ENCODE data around the gene KERA.
"Not testable (repeated sequence)": the region's sequence is repeated elsewhere in the genome, so short reads cannot be mapped to it uniquely, and the experiment has no call there.

KERA gene

DNA sequence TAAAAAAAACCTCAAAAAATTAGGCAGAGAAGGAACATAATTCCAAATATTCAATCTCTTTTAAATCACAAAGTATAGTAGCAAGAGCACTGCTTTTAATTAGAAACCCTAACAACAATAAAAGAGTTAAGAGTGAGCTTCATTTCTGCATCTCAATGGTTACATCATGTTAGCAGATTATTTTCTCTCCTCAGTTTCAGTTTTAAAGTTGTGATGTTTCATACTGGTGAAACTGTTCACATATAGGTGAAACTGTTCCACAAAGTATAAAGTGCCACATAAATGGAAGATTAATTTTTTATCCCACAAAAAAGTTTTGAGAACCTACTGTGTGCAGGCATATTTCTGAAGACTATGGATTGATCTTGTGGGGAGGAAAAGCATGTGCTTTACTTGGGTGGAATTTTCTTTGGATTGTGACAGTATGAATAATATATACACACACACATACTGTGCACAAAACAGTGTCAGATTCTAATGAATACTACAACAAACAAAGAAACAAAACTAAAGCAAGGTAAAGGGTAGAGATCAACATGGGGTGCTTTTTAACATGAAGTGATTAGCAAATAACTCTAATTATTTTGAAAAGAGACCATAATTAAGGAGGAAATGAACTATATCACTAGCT lies 36.3 kb upstream of the KERA start:
- Histone ChIP-seq H3K9ac (ENCODE audit: low read depth, low read length, poor library complexity, severe bottlenecking) (no peak overlapping the region), H3K27me3 (ENCODE audit: insufficient read depth, low read length, poor library complexity, severe bottlenecking) (no peaks in the 10 kb centered on the region), H3K79me2 (ENCODE audit: insufficient read depth, low read length) (no peaks in the 10 kb centered on the region), H2AFZ (ENCODE audit: low read length) (no peak overlapping the region), H4K20me1 (ENCODE audit: insufficient read depth, low read length, poor library complexity, severe bottlenecking) (no peaks in the 10 kb centered on the region), H3K9me3 (ENCODE audit: insufficient read depth, low read depth, low read length) (peaks cover 4% of the 10 kb centered on the region; the same call in 1 of the 2 replicates), H3F3A (ENCODE audit: low read depth) (no peaks in the 10 kb centered on the region), H3K4me1 (ENCODE audit: insufficient read depth, low read length, poor library complexity, severe bottlenecking) (no peaks in the 10 kb centered on the region), H3K36me3 (ENCODE audit: insufficient read depth, low read length) (no peaks in the 10 kb centered on the region), H3K4me2 (ENCODE audit: low read depth, low read length, poor library complexity, severe bottlenecking) (no peak overlapping the region), H3K9me2 (replicated peaks; ENCODE audit: low read depth, low read length) (no peaks in the 10 kb centered on the region), H3K4me3 (ENCODE audit: low read length, poor library complexity, severe bottlenecking) (no peak overlapping the region)
- TF ChIP-seq, protein P1, sequence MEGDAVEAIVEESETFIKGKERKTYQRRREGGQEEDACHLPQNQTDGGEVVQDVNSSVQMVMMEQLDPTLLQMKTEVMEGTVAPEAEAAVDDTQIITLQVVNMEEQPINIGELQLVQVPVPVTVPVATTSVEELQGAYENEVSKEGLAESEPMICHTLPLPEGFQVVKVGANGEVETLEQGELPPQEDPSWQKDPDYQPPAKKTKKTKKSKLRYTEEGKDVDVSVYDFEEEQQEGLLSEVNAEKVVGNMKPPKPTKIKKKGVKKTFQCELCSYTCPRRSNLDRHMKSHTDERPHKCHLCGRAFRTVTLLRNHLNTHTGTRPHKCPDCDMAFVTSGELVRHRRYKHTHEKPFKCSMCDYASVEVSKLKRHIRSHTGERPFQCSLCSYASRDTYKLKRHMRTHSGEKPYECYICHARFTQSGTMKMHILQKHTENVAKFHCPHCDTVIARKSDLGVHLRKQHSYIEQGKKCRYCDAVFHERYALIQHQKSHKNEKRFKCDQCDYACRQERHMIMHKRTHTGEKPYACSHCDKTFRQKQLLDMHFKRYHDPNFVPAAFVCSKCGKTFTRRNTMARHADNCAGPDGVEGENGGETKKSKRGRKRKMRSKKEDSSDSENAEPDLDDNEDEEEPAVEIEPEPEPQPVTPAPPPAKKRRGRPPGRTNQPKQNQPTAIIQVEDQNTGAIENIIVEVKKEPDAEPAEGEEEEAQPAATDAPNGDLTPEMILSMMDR (conservative IDR thresholded peaks at IDR 0.05; ENCODE audit: low read length) = no peak

DNA sequence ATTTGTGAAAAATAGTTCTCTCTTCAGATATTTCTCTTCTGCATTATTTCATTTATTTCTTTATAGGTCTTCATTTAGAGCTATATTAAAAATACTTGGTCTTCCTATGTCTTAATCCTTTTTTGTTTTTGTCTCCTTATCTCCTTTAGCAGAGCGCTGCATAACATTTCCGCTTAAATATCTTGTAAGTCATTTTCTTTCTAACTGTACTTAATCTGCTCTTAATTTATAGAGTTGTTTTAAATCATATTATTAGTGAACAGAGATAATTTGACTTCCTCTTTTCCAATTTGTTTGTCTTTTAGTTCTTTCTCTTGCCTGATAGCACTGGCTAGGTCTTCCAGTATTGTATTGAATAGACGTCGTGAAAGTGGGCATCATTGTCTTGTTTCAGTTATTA lies 35.5 kb upstream of the KERA start:
- H3K9me3 ChIP-seq (ENCODE audit: insufficient read depth, low read depth, low read length) = peaks cover 6% of the 10 kb centered on the region; the same call in 1 of the 2 replicates
- no peaks in the 10 kb centered on the region for H3K27me3 ChIP-seq (ENCODE audit: insufficient read depth, low read length, poor library complexity, severe bottlenecking)
- H3F3A ChIP-seq (ENCODE audit: low read depth) = no peaks in the 10 kb centered on the region
- H2AFZ ChIP-seq (ENCODE audit: low read length) = no peak overlapping the region
- H3K9ac ChIP-seq (ENCODE audit: low read depth, low read length, poor library complexity, severe bottlenecking) = no peak overlapping the region
- H3K4me3 ChIP-seq (ENCODE audit: low read length, poor library complexity, severe bottlenecking) = no peak overlapping the region
- no peaks in the 10 kb centered on the region for H4K20me1 ChIP-seq (ENCODE audit: insufficient read depth, low read length, poor library complexity, severe bottlenecking)
- no peak overlapping the region for H3K4me2 ChIP-seq (ENCODE audit: low read depth, low read length, poor library complexity, severe bottlenecking)
- H3K9me2 ChIP-seq (replicated peaks; ENCODE audit: low read depth, low read length) = no peaks in the 10 kb centered on the region
- no peaks in the 10 kb centered on the region for H3K4me1 ChIP-seq (ENCODE audit: insufficient read depth, low read length, poor library complexity, severe bottlenecking)
- no peaks in the 10 kb centered on the region for H3K36me3 ChIP-seq (ENCODE audit: insufficient read depth, low read length)
- no peaks in the 10 kb centered on the region for H3K79me2 ChIP-seq (ENCODE audit: insufficient read depth, low read length)
- TF ChIP-seq EZH2phosphoT487 (IDR thresholded peaks at IDR 0.05; ENCODE audit: borderline replicate concordance) = no peak
- TF ChIP-seq, protein P1 (conservative IDR thresholded peaks at IDR 0.05; ENCODE audit: low read length) = no peak

DNA sequence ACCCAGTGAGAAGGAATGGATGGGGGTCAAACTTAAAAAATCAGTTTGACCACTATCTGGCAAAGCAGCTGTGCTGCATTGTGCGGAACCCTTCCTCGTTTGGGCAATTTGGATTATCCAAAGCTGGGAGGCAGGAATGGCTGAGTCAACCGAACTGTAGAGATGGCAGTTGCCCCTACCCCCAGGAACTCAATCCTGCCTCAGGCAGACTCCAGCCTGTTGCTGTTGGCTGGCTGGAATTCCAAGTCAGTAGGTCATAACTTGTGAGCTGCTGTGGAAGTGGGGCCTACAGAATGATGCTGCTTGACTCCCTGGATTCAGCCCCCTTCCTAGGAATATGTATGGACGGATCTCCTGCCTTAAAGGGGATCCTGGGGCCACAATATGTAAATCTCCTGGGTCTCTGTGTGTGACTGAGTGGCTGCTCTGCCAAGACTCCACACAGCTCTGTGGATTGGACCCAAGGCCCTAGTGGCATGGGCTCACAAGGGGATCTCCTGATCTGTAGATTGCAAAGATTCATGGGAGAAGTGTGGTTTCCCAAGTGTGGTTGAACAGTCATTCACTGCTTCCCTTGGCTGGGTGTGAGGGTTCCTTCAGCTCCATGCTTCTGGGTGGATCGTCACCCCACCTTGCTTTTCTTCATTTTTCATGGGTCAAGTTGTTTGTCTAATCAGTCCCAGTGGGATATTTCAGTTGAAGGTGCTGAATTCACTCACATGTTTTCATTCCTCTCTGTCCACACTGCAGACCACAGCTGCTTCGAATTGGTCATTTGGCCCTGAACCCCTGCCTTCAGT lies 34.3 kb upstream of the KERA start:
- Histone ChIP-seq H4K20me1 (ENCODE audit: insufficient read depth, low read length, poor library complexity, severe bottlenecking) (no peaks in the 10 kb centered on the region), H3K9me2 (replicated peaks; ENCODE audit: low read depth, low read length) (no peaks in the 10 kb centered on the region), H3K4me1 (ENCODE audit: insufficient read depth, low read length, poor library complexity, severe bottlenecking) (no peaks in the 10 kb centered on the region), H3K4me3 (ENCODE audit: low read length, poor library complexity, severe bottlenecking) (no peak overlapping the region), H3F3A (ENCODE audit: low read depth) (no peaks in the 10 kb centered on the region), H3K36me3 (ENCODE audit: insufficient read depth, low read length) (no peaks in the 10 kb centered on the region), H3K9ac (ENCODE audit: low read depth, low read length, poor library complexity, severe bottlenecking) (no peak overlapping the region), H3K4me2 (ENCODE audit: low read depth, low read length, poor library complexity, severe bottlenecking) (no peak overlapping the region), H3K27me3 (ENCODE audit: insufficient read depth, low read length, poor library complexity, severe bottlenecking) (no peaks in the 10 kb centered on the region), H3K9me3 (ENCODE audit: insufficient read depth, low read depth, low read length) (peaks cover 6% of the 10 kb centered on the region; the same call in 1 of the 2 replicates), H2AFZ (ENCODE audit: low read length) (no peak overlapping the region), H3K79me2 (ENCODE audit: insufficient read depth, low read length) (no peaks in the 10 kb centered on the region)
- TF ChIP-seq EZH2phosphoT487 (IDR thresholded peaks at IDR 0.05; ENCODE audit: borderline replicate concordance) = no peak
- TF ChIP-seq, protein P1 (conservative IDR thresholded peaks at IDR 0.05; ENCODE audit: low read length) = no peak

DNA sequence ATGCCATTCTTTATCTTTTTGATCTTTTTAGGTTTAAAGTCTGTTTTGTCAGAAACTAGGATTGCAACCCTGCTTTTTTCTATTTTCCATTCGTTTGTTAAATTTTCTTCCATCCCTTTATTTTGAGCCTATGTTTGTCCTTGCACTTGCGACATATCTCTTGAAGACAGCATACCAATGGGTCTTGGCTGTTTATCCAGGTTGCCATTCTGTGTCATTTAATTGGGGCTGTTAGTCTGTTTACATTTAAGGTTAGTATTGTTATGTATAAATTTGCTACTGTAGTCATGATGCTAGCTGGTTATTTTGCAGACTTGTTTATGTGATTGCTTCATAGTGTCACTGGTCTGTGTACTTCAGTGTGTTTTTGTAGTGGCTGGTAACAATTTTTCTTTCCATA lies 32.1 kb upstream of the KERA start:
- H3K4me3 ChIP-seq (ENCODE audit: low read length, poor library complexity, severe bottlenecking); H3K27me3 ChIP-seq (ENCODE audit: insufficient read depth, low read length, poor library complexity, severe bottlenecking); H3K79me2 ChIP-seq (ENCODE audit: insufficient read depth, low read length); H2AFZ ChIP-seq (ENCODE audit: low read length); H4K20me1 ChIP-seq (ENCODE audit: insufficient read depth, low read length, poor library complexity, severe bottlenecking); H3K9me3 ChIP-seq (ENCODE audit: insufficient read depth, low read depth, low read length); H3F3A ChIP-seq (ENCODE audit: low read depth); H3K4me1 ChIP-seq (ENCODE audit: insufficient read depth, low read length, poor library complexity, severe bottlenecking); H3K4me2 ChIP-seq (ENCODE audit: low read depth, low read length, poor library complexity, severe bottlenecking); H3K9me2 ChIP-seq (replicated peaks; ENCODE audit: low read depth, low read length); H3K9ac ChIP-seq (ENCODE audit: low read depth, low read length, poor library complexity, severe bottlenecking); H3K36me3 ChIP-seq (ENCODE audit: insufficient read depth, low read length): not testable (repeated sequence)
